Stimulated activated CD4-positive, alpha-beta T cell treated with anti-CD3 and anti-CD28 coated beads, Interleukin-2, amount 100 ng/mL, for 48 hours (primary cell): ENCODE measurements around the gene STARD5.
"Not testable (repeated sequence)": the region's sequence is repeated elsewhere in the genome, so short reads cannot be mapped to it uniquely, and the experiment has no call there.

Source experiments
- DNase-seq, 2 donors: peaks; one replicate each; pipeline ENCODE4 v3.0.0-alpha.2; 2020

The STARD5 gene, protein sequence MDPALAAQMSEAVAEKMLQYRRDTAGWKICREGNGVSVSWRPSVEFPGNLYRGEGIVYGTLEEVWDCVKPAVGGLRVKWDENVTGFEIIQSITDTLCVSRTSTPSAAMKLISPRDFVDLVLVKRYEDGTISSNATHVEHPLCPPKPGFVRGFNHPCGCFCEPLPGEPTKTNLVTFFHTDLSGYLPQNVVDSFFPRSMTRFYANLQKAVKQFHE

DNA sequence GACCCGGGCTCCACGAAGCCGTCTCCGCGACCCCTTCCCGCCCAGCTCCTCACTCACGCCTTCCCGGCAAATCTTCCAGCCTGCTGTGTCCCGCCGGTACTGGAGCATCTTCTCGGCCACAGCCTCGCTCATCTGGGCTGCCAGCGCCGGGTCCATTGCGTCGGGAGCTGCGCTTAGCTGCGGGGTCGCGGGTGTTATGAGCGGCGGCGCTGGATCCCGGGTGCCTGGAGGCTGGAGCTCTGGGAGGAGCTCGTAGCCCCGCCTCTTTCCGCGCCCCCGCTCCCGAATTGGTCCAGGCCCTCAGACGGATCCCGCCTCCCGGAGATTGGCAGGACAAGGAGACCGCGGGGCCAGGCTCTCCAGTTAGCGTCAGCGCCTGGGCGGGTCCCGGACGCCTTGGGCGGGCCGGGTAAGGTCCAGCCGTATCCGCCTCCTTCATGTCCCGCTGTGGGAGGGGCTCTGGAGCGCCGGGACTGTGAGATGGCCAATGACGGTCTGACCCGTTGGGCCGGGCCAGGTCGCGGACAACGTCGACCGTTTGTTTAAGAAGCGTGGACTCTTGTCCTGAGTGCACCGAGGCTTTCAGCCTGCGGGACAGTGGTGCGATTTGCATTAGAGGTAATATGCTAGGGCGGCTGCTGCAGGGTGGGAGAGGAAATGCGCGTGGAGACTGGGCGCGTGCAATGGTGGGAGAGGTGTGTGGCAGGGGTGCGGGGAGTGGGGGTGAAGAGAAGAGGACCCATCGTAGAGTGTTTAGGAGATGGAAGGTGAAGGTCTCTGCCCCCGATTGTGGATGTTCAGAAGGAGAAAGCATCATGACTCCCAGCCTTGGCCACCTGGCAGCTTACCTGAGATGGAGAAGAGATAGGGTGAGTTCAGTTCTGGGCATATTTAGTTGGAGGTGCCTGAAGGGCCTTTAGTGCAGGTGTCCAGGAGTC, at the start of gene STARD5:
STARD5 (minus strand) TSS at position 198 of the 938 bp plus-strand sequence; CDS start at position 156, 42 bp downstream.
- DNase-seq = peak; percentile 95 to 97

DNA sequence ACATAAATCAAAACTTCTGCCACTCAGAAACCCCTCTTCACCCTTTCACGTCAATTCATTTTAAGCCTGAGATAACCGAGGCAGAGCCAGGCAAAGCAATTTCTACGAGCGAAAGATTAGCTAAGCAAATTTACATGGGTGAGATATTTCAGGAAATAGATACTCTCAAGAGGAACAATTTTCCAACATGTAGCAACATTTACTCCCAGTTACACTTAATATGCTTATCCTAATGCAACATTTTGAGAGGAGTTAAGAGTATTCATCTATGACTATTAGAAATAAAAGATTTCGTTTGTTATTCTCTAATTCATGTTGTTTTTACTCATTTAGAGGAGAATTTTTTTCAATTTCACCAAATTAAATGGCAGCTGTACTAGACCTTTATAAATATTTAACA, 49.2 kb upstream of the STARD5 start:
- no peak for DNase-seq

DNA sequence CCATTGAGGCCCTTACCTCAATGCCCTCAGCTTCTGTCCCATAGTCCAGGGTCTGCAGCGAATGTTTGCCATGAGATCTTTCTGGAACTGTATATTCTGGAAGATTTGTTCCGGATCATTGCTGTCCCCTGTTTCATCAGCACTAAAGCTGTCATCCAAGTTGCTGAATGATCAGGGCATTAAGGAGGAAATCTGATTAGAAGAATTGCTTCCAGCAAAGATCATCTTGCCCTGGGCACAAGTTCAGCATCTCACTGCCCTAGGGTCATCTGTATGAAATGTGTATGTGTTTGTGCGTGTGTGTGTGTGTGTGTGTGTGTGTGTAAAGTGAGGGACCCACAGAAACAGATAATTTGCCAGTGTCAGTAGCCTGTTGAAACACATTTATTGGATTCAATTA, 48.6 kb upstream of the STARD5 start:
- no peak for DNase-seq

DNA sequence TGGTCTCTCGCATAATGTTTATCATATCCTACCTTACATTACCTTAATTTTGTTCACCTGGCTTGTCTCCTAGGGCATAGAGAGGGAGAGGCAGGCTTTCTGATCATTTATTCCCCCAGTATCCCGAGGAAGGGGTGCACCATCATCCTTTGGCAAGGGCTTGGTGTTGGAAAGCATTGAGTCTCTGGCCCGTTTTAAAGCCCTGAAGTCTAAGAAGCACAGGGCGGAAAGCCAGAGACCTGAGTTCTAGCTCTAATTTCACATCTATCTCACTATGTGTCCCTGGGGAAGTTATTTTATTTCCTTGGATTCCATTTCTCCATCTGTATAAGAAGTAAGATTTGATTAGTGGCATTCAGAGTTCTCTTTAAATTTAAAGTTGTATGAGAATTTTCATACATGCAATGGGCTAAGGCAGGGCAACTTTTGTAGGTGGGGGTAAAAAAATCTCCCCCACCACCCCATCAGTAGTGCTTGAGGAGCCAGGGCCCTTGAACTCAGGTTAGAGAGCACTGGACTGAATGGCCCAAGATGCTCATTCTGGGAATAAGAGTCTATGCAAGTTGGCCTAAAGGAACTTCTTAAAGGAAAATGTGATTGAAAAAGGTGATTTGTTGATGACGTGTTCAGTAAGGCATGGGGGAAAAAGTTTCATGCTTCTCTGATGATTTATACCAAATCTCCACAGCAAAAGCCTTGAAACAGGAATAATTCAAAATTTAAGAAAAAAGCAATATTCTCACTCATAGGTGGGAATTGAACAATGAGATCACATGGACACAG, 40.0 kb upstream of the STARD5 start:
- no peak for DNase-seq

- DNase-seq = no peak
Measured at GRCh38 chr15:81363276-81363675, 39.3 kb upstream of the STARD5 start.

DNA sequence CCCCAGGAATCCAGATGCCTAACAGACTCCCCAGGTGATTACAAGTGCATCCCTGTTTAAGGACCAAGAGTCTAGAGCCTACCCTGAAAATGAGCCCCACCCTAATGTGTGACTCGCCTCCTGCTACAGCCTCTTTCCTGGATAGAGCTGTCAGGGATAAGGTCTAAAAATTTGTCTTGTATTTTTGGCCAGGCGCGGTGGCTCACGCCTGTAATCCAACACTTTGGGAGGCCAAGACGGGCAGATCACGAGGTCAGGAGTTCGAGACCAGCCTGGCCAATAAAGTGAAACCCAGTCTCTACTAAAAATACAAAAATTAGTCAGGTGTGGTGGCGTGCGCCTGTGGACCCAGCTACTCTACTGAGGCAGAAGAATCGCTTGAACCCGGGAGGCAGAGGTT, 38.8 kb upstream of the STARD5 start:
- DNase-seq = no peak

DNA sequence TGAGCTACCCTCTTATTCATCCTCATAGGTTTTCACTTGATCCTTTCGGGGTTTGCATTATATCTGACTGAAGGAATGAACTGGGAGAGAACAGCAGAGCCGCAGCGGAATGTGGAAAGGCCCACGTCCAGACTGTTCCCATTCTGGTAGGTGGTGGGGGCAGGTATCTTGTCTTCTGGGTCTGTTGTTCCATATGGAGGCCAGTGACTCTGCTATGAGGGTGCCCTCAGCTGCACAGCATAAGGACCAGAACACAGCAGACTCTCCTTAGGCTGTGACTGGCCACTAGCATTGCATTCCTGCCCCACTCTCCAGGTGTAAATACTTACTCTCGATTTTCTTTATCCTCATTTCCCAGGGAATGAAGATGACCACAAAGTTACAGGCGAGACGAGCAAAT, 38.0 kb upstream of the STARD5 start:
- no peak for DNase-seq

- DNase-seq = no peak
Measured at GRCh38 chr15:81360491-81360890, 36.5 kb upstream of the STARD5 start.

DNA sequence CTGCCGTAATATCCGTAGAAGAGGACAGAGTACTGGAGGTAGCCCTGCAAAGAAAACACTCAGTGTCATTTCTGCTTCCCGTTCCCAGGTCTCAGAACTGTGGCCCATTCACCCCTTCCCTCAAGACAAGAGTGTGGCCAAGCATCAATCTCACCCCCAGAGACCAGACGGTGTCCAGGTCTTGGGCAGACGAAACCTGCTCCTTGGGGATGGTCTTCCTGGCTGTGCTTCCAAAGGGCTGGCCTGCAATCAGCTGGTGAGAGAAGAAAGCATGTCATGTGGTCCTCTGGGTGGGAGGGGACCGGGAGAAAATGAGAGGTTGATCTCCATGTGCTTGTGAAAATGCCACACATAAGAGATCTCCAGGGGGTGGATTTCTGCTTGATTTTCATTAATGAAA, 34.3 kb upstream of the STARD5 start:
- no peak for DNase-seq

DNA sequence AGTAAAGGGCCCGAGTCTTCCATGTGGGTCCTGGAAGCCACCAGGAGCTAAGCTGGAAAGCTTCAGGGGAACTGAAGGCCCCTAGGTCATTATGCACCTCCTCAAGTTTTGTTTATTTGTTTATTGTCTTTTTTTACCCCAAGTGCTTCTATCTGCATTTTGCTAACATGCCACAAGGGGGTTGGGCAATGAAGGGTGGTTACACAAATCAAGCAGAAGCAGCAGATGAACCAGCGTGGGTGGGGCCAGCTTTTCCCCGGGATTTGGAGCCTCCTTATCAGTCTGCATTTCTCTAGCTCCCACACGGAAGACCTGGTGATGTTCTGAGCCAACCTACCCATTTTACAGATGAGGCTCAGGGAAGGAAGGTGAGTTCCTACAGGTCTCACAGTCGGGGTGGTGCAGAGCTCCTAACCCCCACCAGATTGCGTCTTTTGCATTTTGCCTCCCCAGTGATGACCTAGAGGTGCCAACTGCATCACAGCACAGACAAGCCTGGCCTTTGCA, 33.3 kb upstream of the STARD5 start:
- no peak for DNase-seq

DNA sequence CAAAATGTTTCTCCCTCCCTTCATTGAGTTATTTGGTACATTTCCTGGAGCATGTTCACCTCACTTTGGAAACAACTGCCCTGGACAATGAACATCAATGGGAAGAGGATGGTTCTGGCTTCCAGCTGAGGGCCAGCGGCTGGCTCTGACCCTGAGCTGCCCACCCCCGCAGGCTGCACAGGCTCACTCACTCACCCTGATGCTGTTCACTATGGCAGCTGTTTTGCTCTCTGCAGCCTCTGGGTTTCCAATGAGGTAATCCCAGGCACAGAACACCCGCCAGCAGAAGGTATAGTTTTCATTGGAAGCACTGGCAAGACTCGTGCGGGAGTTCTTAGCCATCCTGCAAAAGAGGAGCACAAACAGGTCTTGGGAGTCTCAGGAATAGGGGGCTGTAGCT, 32.3 kb upstream of the STARD5 start:
- no peak for DNase-seq

GRCh38 chr15:81351651-81352050, 27.7 kb upstream of the STARD5 start:
- no peak for DNase-seq

GRCh38 chr15:81349271-81349670, 25.3 kb upstream of the STARD5 start:
- DNase-seq = no peak

DNA sequence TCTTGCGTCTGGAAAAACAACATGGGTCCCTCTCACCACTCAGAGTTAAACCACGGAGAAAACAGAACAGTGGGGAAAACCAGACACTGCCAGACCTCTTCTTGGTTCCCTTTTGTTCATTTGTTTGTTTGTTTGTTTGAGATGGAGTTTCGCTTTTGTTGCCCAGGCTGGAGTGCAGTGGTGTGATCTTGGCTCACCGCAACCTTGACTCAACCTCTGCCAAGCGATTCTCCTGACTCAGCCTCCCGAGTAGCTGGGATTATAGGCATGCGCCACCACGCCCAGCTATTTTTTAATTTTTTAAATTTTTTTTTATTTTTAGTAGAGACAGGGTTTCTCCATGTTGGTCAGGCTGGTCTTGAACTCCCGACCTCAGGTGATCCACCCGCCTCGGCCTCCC, 24.8 kb upstream of the STARD5 start:
- DNase-seq = not testable (repeated sequence)

GRCh38 chr15:81347910-81348309, 24.0 kb upstream of the STARD5 start:
- no peak for DNase-seq

GRCh38 chr15:81346611-81347010, 22.7 kb upstream of the STARD5 start:
- no peak for DNase-seq

- no peak for DNase-seq
Measured at GRCh38 chr15:81343371-81343770, 19.4 kb upstream of the STARD5 start.

GRCh38 chr15:81341351-81341750, 17.4 kb upstream of the STARD5 start:
- DNase-seq = no peak

DNA sequence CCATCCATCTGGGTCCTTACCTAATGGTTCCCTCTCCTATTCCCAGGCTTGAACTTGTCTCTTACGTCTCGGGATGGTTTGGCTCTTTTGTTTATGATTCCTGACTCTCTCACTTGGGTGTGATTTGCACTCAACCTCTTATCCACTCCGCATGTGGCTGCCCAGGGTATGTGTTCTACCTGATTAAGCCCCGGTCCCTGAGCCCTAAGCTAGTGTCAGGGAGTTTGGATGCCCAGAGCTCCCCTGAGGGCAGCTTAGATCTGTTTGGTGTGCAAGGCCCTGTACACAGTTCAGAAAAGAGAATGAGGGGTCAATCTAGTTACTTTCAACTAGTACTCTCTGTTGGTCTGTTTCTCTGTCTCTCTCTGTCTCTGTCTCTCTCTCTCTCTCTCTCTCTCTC, 15.9 kb upstream of the STARD5 start:
- no peak for DNase-seq

DNA sequence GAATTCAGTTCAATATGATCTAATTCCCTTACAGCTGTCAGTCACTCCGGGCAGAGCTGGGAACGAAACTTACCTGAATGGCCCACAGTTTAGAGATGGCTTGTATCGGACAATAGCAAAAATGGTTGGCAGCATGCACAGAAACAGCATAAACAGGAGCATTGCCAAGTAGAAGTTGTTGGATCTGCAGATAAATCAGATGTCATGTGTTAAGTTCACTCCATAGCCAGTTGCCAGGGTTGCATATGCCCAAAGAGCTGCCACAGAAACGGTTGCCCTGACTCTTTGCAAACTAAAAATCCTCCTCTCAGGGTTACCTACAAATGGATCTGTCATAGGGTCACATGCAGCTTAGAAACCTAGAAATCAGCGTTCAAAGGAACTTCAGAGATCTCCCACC, 15.4 kb upstream of the STARD5 start:
- DNase-seq = no peak

- no peak for DNase-seq
Measured at GRCh38 chr15:81338170-81339007, 14.4 kb upstream of the STARD5 start.

- DNase-seq = no peak
Measured at GRCh38 chr15:81337713-81338157, 13.8 kb upstream of the STARD5 start.
